Gastroesophageal sphincter (tissue), 3 donors: ENCODE data around the gene CLDN20.

ENCODE experiments used
- CTCF ChIP-seq, 4 experiments: fragments of 200-600 bp in 2 of 4; fragments of 450-650 bp in 2 of 4; sonication (generic) in 1 of 4; IDR thresholded peaks; one replicate each; pipeline ENCODE4 v1.5.1; 2017 to 2019; ENCODE audit warnings: antibody characterized with exemption in 4 of 4, mild to moderate bottlenecking in 2 of 4, moderate library complexity in 2 of 4
- POLR2AphosphoS5 ChIP-seq: sonication (generic); formaldehyde crosslinking; IDR thresholded peaks from one replicate; pipeline ENCODE4 v1.6.1; 2017; ENCODE audit warnings: antibody characterized with exemption

- no peak for TF ChIP-seq CTCF (IDR thresholded peaks at IDR 0.05)
- TF ChIP-seq POLR2AphosphoS5, result no peak
Observed at GRCh38 chr6:155252581-155252980, 11.2 kb upstream of the CLDN20 start.
